OCI-LY3 (cell line): ENCODE measurements around the gene OPTN.
"Not testable (repeated sequence)": the region's sequence is repeated elsewhere in the genome, so short reads cannot be mapped to it uniquely, and the experiment has no call there.

Experiments
- H2AFZ ChIP-seq: fragments of 200-600, 300-600 bp; shearing (Covaris generic); 2 replicates; pipeline ENCODE4 v1.6.0; 2014; ENCODE audit warnings: antibody characterized with exemption, low read depth, low read length
- H3K27ac ChIP-seq: fragments of 200-600, 300-600 bp; sonication (generic); 2 replicates; pipeline ENCODE4 v1.5.1; 2014; ENCODE audit warnings: mild to moderate bottlenecking, low read length, moderate library complexity, mixed read lengths
- H3K27me3 ChIP-seq: fragments of 200-600, 300-600 bp; sonication (generic); 2 replicates; pipeline ENCODE4 v1.6.1; 2014; ENCODE audit warnings: low read depth, low read length, mixed read lengths
- H3K36me3 ChIP-seq: fragments of 200-600, 300-600 bp; sonication (generic); replicated peaks from 2 replicates; pipeline ENCODE3; 2014; ENCODE audit warnings: low read depth, low read length, mixed read lengths
- H3K4me1 ChIP-seq: fragments of 300-600, 200-600 bp; sonication (generic); 2 replicates; pipeline ENCODE4 v1.6.1; 2014; ENCODE audit warnings: low read length, mixed read lengths
- H3K4me2 ChIP-seq: fragments of 200-600, 300-600 bp; sonication (generic); 2 replicates; pipeline ENCODE4 v1.6.1; 2014; ENCODE audit warnings: low read length, mixed read lengths
- H3K4me3 ChIP-seq: fragments of 300-600, 200-600 bp; sonication (generic); 2 replicates; pipeline ENCODE4 v1.5.1; 2014; ENCODE audit warnings: antibody characterized with exemption, mild to moderate bottlenecking, low read length, moderate library complexity
- H3K79me2 ChIP-seq: fragments of 300-600, 200-600 bp; shearing (Covaris generic); 2 replicates; pipeline ENCODE4 v1.6.1; 2014; ENCODE audit warnings: mild to moderate bottlenecking, low read length, mixed read lengths
- H3K9ac ChIP-seq: fragments of 300-600, 200-600 bp; shearing (Covaris generic); 2 replicates; pipeline ENCODE4 v1.6.0; 2014; ENCODE audit warnings: mild to moderate bottlenecking, low read length, moderate library complexity
- H3K9me3 ChIP-seq: fragments of 200-600, 300-600 bp; shearing (Covaris generic); 2 replicates; pipeline ENCODE4 v1.6.1; 2014; ENCODE audit warnings: low read length, mixed read lengths; ENCODE audit not compliant: insufficient read depth
- H4K20me1 ChIP-seq: fragments of 200-600, 300-600 bp; sonication (generic); 2 replicates; pipeline ENCODE4 v1.6.1; 2016; ENCODE audit warnings: low read length, mixed read lengths; ENCODE audit not compliant: insufficient read depth
- CTCF ChIP-seq: fragments of 200-600, 300-600 bp; sonication (generic); IDR thresholded peaks from 2 replicates; pipeline ENCODE4 v1.5.1; 2014; ENCODE audit warnings: antibody characterized with exemption, low read length, low read depth
- EZH2phosphoT487 ChIP-seq: fragments of 200-600 bp; shearing (Covaris generic); IDR thresholded peaks from 2 replicates; pipeline ENCODE4 v1.6.1; 2018; ENCODE audit warnings: antibody characterized with exemption, mixed run types, low read depth

OPTN gene

DNA sequence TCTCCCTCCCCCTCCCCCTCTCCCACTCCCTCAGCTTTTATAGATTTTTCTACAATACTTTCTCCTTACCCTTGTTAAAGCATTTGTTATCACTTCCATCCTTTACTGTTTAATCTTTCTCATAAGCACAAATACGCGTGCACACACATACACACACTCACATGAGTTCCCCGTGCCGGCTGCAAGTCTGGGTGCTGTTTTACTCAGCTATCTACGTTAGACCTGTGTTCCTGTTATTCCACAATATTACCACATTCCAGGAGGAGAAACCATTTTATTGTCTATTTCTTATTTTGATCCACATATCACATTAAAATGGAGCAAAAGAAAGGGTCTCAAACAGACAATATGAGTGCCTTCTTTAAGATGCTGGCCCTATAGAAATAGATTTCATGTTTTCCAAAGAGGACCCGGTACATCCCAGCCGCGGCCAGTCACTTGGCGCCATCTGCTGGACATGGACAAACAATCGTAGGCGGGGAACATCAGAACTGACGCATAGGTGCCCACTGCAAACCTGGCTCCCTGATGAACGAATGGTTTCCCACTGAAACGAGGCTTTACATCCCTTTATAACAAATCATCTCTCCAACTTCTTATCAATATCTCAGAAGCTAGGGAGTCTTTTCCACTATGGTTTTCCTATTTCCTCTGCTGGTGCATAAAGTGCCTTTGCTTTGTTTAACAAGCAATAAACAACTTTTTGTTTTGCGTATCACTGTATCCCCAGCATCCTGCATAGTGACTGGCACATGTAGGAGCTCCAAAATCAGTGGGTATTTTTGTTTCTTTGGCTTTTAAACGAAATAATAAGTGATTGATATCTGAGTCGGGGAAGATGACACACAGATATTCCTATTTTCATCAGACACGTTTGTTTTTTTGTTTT lies 25.2 kb upstream of the OPTN start:
- TF ChIP-seq CTCF (peak; percentile 69), EZH2phosphoT487 (no peak)
- no peaks in the 10 kb centered on the region for H3K79me2 ChIP-seq
- H4K20me1 ChIP-seq, result no peaks in the 10 kb centered on the region
- H3K4me2 ChIP-seq, result peak overlapping the region; percentile 20
- no peak overlapping the region for H3K27ac ChIP-seq
- H3K27me3 ChIP-seq, result no peaks in the 10 kb centered on the region
- no peaks in the 10 kb centered on the region for H3K4me1 ChIP-seq
- H2AFZ ChIP-seq, result no peak overlapping the region
- no peak overlapping the region for H3K4me3 ChIP-seq
- H3K9ac ChIP-seq, result no peak overlapping the region
- H3K9me3 ChIP-seq, result no peaks in the 10 kb centered on the region
- no peaks in the 10 kb centered on the region for H3K36me3 ChIP-seq

DNA sequence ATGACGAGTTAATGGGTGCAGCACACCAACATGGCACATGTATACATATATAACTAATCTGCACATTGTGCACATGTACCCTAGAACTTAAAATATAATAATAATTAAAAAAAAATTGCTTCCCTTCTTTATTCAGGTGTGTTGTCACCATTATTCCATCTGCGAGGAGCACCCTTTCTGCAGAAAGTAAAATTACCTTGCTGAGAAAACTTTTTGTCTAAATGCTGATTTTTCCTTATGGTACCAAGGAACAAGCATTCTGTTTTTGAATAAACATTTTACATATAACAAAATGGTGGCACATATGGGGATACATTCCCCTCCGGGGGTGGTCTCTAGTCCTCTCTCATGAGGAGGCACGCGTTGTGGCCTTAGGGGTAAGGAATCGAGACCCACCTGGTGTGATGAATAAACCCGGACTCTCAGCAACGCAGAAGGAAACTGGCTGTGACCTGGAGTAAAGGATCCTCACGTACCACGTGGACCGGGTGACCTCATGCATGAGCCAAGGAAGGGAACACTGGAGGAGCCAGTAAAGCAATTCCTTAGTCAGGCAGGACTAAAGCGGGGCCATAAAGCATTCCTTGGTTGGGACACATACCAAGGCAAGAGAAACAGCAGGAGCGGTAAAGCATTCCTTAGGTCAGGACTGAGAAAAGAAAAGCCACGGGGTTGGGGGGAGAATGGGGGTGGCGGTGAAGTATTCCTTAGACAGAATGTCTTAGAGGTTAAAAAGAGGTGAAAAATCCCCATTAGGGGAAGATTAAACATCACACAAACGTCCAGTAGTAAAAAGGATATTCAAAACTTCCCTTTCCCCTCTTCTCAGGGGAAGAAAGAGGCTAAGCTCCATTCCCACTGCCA lies 20.8 kb upstream of the OPTN start:
- no peaks in the 10 kb centered on the region for H3K36me3 ChIP-seq
- H3K79me2 ChIP-seq, result no peaks in the 10 kb centered on the region
- TF ChIP-seq EZH2phosphoT487, result no peak
- H3K9me3 ChIP-seq, result no peaks in the 10 kb centered on the region; the same call in 1 of the 2 replicates
- H3K4me3 ChIP-seq, result no peak overlapping the region
- H3K4me1 ChIP-seq, result no peaks in the 10 kb centered on the region
- no peak overlapping the region for H2AFZ ChIP-seq
- no peaks in the 10 kb centered on the region for H4K20me1 ChIP-seq
- H3K4me2 ChIP-seq, result no peak overlapping the region
- no peak overlapping the region for H3K9ac ChIP-seq
- H3K27me3 ChIP-seq, result no peaks in the 10 kb centered on the region
- H3K27ac ChIP-seq, result no peak overlapping the region

DNA sequence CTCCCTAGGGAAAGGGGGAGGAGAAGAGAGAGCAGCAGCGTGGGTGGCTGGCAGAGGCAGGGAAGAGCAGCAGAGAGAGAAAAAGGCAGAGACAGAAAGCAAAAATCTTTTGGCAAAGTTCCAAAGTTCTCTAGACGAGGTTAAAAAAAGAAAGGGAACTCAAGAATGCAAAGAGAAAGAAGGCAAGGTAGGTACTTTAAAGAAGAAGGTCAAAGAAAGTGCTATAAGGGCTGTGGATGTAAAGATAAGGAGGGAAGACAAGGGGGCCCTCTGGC lies 20.2 kb upstream of the OPTN start:
- Histone ChIP-seq H3K4me2 (no peak overlapping the region), H3K36me3 (no peaks in the 10 kb centered on the region), H3K9me3 (peaks cover 3% of the 10 kb centered on the region; the same call in 1 of the 2 replicates), H3K79me2 (no peaks in the 10 kb centered on the region), H3K4me3 (no peak overlapping the region), H2AFZ (no peak overlapping the region), H4K20me1 (no peaks in the 10 kb centered on the region), H3K9ac (no peak overlapping the region), H3K4me1 (no peaks in the 10 kb centered on the region), H3K27me3 (no peaks in the 10 kb centered on the region), H3K27ac (no peak overlapping the region)
- TF ChIP-seq EZH2phosphoT487 (no peak), CTCF (no peak)

- Histone ChIP-seq H3K27me3 (no peaks in the 10 kb centered on the region), H3K79me2 (no peaks in the 10 kb centered on the region), H2AFZ (no peak overlapping the region), H4K20me1 (no peaks in the 10 kb centered on the region), H3K4me1 (no peaks in the 10 kb centered on the region), H3K9ac (no peak overlapping the region), H3K36me3 (no peaks in the 10 kb centered on the region), H3K4me3 (no peak overlapping the region), H3K27ac (no peak overlapping the region), H3K4me2 (no peak overlapping the region), H3K9me3 (peaks cover 3% of the 10 kb centered on the region; the same call in 1 of the 2 replicates)
- TF ChIP-seq CTCF (no peak), EZH2phosphoT487 (no peak)
These were observed 19.3 kb upstream of the OPTN start for GRCh38 chr10:13080643-13081042.

GRCh38 chr10:13083700-13084099 lies 16.3 kb upstream of the OPTN start:
- not testable (repeated sequence) for H2AFZ ChIP-seq, H3K9ac ChIP-seq, H3K4me1 ChIP-seq, H3K4me3 ChIP-seq, H4K20me1 ChIP-seq, H3K79me2 ChIP-seq, H3K4me2 ChIP-seq, H3K27ac ChIP-seq, H3K27me3 ChIP-seq, H3K9me3 ChIP-seq, H3K36me3 ChIP-seq
